HEK293 (cell line): ENCODE measurements around the gene FHL3.

ENCODE experiments used
- ATF2 ChIP-seq: fragments of 450-650 bp; formaldehyde crosslinking; IDR thresholded peaks from 2 replicates; pipeline ENCODE4 v1.5.1; 2016; ENCODE audit warnings: missing biosample characterization, missing genetic modification characterization, low read depth
- BCL11A ChIP-seq: fragments of 450-650 bp; formaldehyde crosslinking; IDR thresholded peaks from 2 replicates; pipeline ENCODE4 v1.5.1; 2016; ENCODE audit warnings: low read depth, missing biosample characterization, missing genetic modification characterization
- EGR2 ChIP-seq: fragments of 450-650 bp; formaldehyde crosslinking; IDR thresholded peaks from 2 replicates; pipeline ENCODE4 v1.5.1; 2016; ENCODE audit warnings: low read depth, missing biosample characterization, missing genetic modification characterization
- GLIS1 ChIP-seq: fragments of 450-650 bp; formaldehyde crosslinking; IDR thresholded peaks from 2 replicates; pipeline ENCODE4 v1.5.1; 2016; ENCODE audit warnings: missing biosample characterization, missing genetic modification characterization
- HOXA7 ChIP-seq: sonication (generic); formaldehyde crosslinking; IDR thresholded peaks from 2 replicates; pipeline ENCODE4 v1.8.1; 2022; ENCODE audit warnings: missing genetic modification reagents, borderline replicate concordance
- KLF10 ChIP-seq: fragments of 450-650 bp; IDR thresholded peaks from 2 replicates; pipeline ENCODE4 v1.5.1; 2018; ENCODE audit warnings: missing biosample characterization, mild to moderate bottlenecking, missing genetic modification characterization
- OSR2 ChIP-seq: fragments of 450-650 bp; formaldehyde crosslinking; IDR thresholded peaks from 2 replicates; pipeline ENCODE4 v1.5.1; 2016; ENCODE audit warnings: missing biosample characterization, missing genetic modification characterization
- PBX3 ChIP-seq: sonication (generic); formaldehyde crosslinking; IDR thresholded peaks from 2 replicates; pipeline ENCODE4 v1.8.1; 2022; ENCODE audit warnings: mild to moderate bottlenecking, moderate library complexity, missing genetic modification reagents
- PRDM1 ChIP-seq: fragments of 450-650 bp; formaldehyde crosslinking; IDR thresholded peaks from 2 replicates; pipeline ENCODE4; 2016; ENCODE audit warnings: missing biosample characterization, missing genetic modification characterization
- ZBTB48 ChIP-seq: fragments of 450-650 bp; formaldehyde crosslinking; IDR thresholded peaks from 2 replicates; pipeline ENCODE4 v1.5.1; 2016; ENCODE audit warnings: missing biosample characterization, missing genetic modification characterization
- ZBTB8A ChIP-seq: fragments of 450-650 bp; formaldehyde crosslinking; IDR thresholded peaks from 2 replicates; pipeline ENCODE4 v1.5.1; 2016; ENCODE audit warnings: missing biosample characterization, missing genetic modification characterization
- ZFP3 ChIP-seq: fragments of 450-650 bp; formaldehyde crosslinking; IDR thresholded peaks from 2 replicates; pipeline ENCODE4 v1.5.1; 2016; ENCODE audit warnings: low read depth, missing biosample characterization, missing genetic modification characterization
- ZFP37 ChIP-seq: fragments of 450-650 bp; formaldehyde crosslinking; IDR thresholded peaks from 2 replicates; pipeline ENCODE4 v1.5.1; 2016; ENCODE audit warnings: missing biosample characterization, missing genetic modification characterization
- ZIC2 ChIP-seq: fragments of 450-650 bp; formaldehyde crosslinking; IDR thresholded peaks from 2 replicates; pipeline ENCODE4 v1.5.1; 2016; ENCODE audit warnings: missing biosample characterization, missing genetic modification characterization
- ZNF132 ChIP-seq: fragments of 450-650 bp; formaldehyde crosslinking; IDR thresholded peaks from 2 replicates; pipeline ENCODE4 v1.5.1; 2017; ENCODE audit warnings: missing biosample characterization, missing genetic modification characterization, borderline replicate concordance
- ZNF138 ChIP-seq: fragments of 450-650 bp; formaldehyde crosslinking; IDR thresholded peaks from 2 replicates; pipeline ENCODE4 v1.5.1; 2016; ENCODE audit warnings: missing biosample characterization, missing genetic modification characterization, borderline replicate concordance
- ZNF155 ChIP-seq: fragments of 450-650 bp; formaldehyde crosslinking; IDR thresholded peaks from 2 replicates; pipeline ENCODE4 v1.5.1; 2016; ENCODE audit warnings: missing biosample characterization, missing genetic modification characterization
- ZNF19 ChIP-seq: fragments of 450-650 bp; formaldehyde crosslinking; IDR thresholded peaks from 2 replicates; pipeline ENCODE4; 2016; ENCODE audit warnings: missing biosample characterization, missing genetic modification characterization, low read depth
- ZNF280C ChIP-seq: fragments of 450-650 bp; formaldehyde crosslinking; IDR thresholded peaks from 2 replicates; pipeline ENCODE4 v1.5.1; 2016; ENCODE audit warnings: missing biosample characterization, missing genetic modification characterization
- ZNF292 ChIP-seq: fragments of 450-650 bp; formaldehyde crosslinking; IDR thresholded peaks from 2 replicates; pipeline ENCODE4 v1.5.1; 2016; ENCODE audit warnings: low read depth, missing biosample characterization, missing genetic modification characterization, borderline replicate concordance
- ZNF311 ChIP-seq: fragments of 450-650 bp; formaldehyde crosslinking; IDR thresholded peaks from 2 replicates; pipeline ENCODE4 v1.5.1; 2017; ENCODE audit warnings: missing biosample characterization, missing genetic modification characterization, borderline replicate concordance
- ZNF341 ChIP-seq: fragments of 450-650 bp; formaldehyde crosslinking; IDR thresholded peaks from 2 replicates; pipeline ENCODE4; 2016; ENCODE audit warnings: low read depth, missing biosample characterization, missing genetic modification characterization
- ZNF555 ChIP-seq: fragments of 450-650 bp; formaldehyde crosslinking; conservative IDR thresholded peaks from 2 replicates; pipeline ENCODE4 v1.5.1; 2017; ENCODE audit warnings: missing biosample characterization, mild to moderate bottlenecking, missing genetic modification characterization, inconsistent platforms
- ZNF558 ChIP-seq: fragments of 450-650 bp; formaldehyde crosslinking; IDR thresholded peaks from 2 replicates; pipeline ENCODE4 v1.5.1; 2016; ENCODE audit warnings: missing biosample characterization, missing genetic modification characterization
- ZNF692 ChIP-seq: fragments of 450-650 bp; formaldehyde crosslinking; IDR thresholded peaks from 2 replicates; pipeline ENCODE4 v1.5.1; 2016; ENCODE audit warnings: missing biosample characterization, missing genetic modification characterization
- ZXDB ChIP-seq: fragments of 450-650 bp; formaldehyde crosslinking; IDR thresholded peaks from 2 replicates; pipeline ENCODE4 v1.5.1; 2016; ENCODE audit warnings: missing biosample characterization, missing genetic modification characterization
- TF ChIP-seq, protein P1 (sequence below): fragments of 450-650 bp; formaldehyde crosslinking; IDR thresholded peaks from 2 replicates; pipeline ENCODE4 v1.5.1; 2016; ENCODE audit warnings: missing biosample characterization, missing genetic modification characterization
- TF ChIP-seq, protein P2 (sequence below): fragments of 450-650 bp; formaldehyde crosslinking; IDR thresholded peaks from 2 replicates; pipeline ENCODE4 v1.5.1; 2016; ENCODE audit warnings: missing biosample characterization, missing genetic modification characterization
- TF ChIP-seq, protein P3 (sequence below): fragments of 450-650 bp; formaldehyde crosslinking; IDR thresholded peaks from 2 replicates; pipeline ENCODE4 v1.5.1; 2017; ENCODE audit warnings: missing biosample characterization, missing genetic modification characterization

FHL3 gene

GRCh38 chr1:38000529-38001455 lies 4.5 kb downstream of the FHL3 start (continued):
- TF ChIP-seq KLF10 (no peak), ZNF311 (no peak), ZNF555 (tag by site-specific recombination) (no peak), ZNF132 (tag by site-specific recombination) (no peak), ATF2 (tag by site-specific recombination) (peak; percentile 66), ZXDB (tag by site-specific recombination) (no peak), OSR2 (tag by site-specific recombination) (no peak), ZIC2 (peak; percentile 41; the same call in 1 of the 2 replicates), HOXA7 (CRISPR knock-in tag) (no peak), ZNF138 (no peak), ZNF292 (tag by site-specific recombination) (no peak), ZNF19 (no peak), ZNF155 (tag by site-specific recombination) (no peak), ZNF341 (tag by site-specific recombination) (no peak), EGR2 (no peak), ZBTB48 (no peak), ZNF692 (tag by site-specific recombination) (no peak), BCL11A (tag by site-specific recombination) (no peak), ZNF280C (tag by site-specific recombination) (no peak), ZFP37 (tag by site-specific recombination) (no peak), PBX3 (CRISPR knock-in tag) (no peak), ZBTB8A (tag by site-specific recombination) (no peak), ZFP3 (tag by site-specific recombination) (no peak), ZNF558 (tag by site-specific recombination) (no peak), PRDM1 (tag by site-specific recombination) (peak; percentile 71), GLIS1 (tag by site-specific recombination) (peak; percentile 92)
- TF ChIP-seq, protein P1, sequence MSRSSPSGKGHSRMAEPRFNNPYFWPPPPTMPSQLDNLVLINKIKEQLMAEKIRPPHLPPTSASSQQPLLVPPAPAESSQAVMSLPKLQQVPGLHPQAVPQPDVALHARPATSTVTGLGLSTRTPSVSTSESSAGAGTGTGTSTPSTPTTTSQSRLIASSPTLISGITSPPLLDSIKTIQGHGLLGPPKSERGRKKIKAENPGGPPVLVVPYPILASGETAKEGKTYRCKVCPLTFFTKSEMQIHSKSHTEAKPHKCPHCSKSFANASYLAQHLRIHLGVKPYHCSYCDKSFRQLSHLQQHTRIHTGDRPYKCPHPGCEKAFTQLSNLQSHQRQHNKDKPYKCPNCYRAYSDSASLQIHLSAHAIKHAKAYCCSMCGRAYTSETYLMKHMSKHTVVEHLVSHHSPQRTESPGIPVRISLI (tag by site-specific recombination): no peak
- TF ChIP-seq, protein P2, sequence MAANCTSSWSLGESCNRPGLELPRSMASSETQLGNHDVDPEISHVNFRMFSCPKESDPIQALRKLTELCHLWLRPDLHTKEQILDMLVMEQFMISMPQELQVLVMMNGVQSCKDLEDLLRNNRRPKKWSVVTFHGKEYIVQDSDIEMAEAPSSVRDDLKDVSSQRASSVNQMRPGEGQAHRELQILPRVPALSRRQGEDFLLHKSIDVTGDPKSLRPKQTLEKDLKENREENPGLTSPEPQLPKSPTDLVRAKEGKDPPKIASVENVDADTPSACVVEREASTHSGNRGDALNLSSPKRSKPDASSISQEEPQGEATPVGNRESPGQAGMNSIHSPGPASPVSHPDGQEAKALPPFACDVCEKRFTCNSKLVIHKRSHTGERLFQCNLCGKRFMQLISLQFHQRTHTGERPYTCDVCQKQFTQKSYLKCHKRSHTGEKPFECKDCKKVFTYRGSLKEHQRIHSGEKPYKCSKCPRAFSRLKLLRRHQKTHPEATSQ (tag by site-specific recombination): no peak
- TF ChIP-seq, protein P3, sequence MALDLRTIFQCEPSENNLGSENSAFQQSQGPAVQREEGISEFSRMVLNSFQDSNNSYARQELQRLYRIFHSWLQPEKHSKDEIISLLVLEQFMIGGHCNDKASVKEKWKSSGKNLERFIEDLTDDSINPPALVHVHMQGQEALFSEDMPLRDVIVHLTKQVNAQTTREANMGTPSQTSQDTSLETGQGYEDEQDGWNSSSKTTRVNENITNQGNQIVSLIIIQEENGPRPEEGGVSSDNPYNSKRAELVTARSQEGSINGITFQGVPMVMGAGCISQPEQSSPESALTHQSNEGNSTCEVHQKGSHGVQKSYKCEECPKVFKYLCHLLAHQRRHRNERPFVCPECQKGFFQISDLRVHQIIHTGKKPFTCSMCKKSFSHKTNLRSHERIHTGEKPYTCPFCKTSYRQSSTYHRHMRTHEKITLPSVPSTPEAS: no peak
